HG03060 (cell line): ENCODE data around the gene TTC5.
"Not testable (repeated sequence)": the region's sequence is repeated elsewhere in the genome, so short reads cannot be mapped to it uniquely, and the experiment has no call there.

Experiments
- ATAC-seq: cut with Tn5 transposase; IDR thresholded peaks from one replicate; pipeline ENCODE4 v1.9.1; 2021; ENCODE audit warnings: low read depth, moderate number of reproducible peaks; ENCODE audit not compliant: unreplicated experiment

The TTC5 gene

GRCh38 chr14:20306079-20306423, 300 bp upstream of the TTC5 start:
- no peak for ATAC-seq

- no peak for ATAC-seq
These were observed 3.6 kb downstream of the TTC5 start for GRCh38 chr14:20302042-20302755.

- ATAC-seq = peak; percentile 48
These were observed 10.7 kb downstream of the TTC5 start for GRCh38 chr14:20295067-20295466.

- no peak for ATAC-seq
These were observed 11.1 kb downstream of the TTC5 start for GRCh38 chr14:20294636-20295035.

- not testable (repeated sequence) for ATAC-seq
These were observed 23.8 kb downstream of the TTC5 start for GRCh38 chr14:20281998-20282397.

- ATAC-seq = not testable (repeated sequence)
These were observed 25.5 kb downstream of the TTC5 start for GRCh38 chr14:20280265-20280664.

GRCh38 chr14:20278414-20278813, 27.3 kb downstream of the TTC5 start:
- ATAC-seq = no peak

- ATAC-seq = no peak
These were observed 28.3 kb downstream of the TTC5 start for GRCh38 chr14:20277409-20277808.

GRCh38 chr14:20274062-20274461, 31.7 kb downstream of the TTC5 start:
- no peak for ATAC-seq

- ATAC-seq = not testable (repeated sequence)
These were observed 41.4 kb downstream of the TTC5 start for GRCh38 chr14:20264361-20264760.

- no peak for ATAC-seq
These were observed 43.1 kb downstream of the TTC5 start for GRCh38 chr14:20262642-20263128.

GRCh38 chr14:20247646-20248246, 58.0 kb downstream of the TTC5 start:
- ATAC-seq = no peak
